ENCODE results near the gene ADAM29. TPM values are rescaled to one million over a fixed set of nuclear protein-coding genes. Genes with fewer than 3 reads are reported as not detected.
"Not testable (repeated sequence)": the region's sequence is repeated elsewhere in the genome, so short reads cannot be mapped to it uniquely, and the experiment has no call there.

The ADAM29 gene
- total and polyA plus RNA-seq, 9 of the 15 experiments (the other 6 are each of a cell fraction or from before 2014, with no cell fraction given), result not detected

GRCh38 chr4:174983128-174983750 is 65.1 kb downstream of the ADAM29 start:
- no peak overlapping the region for H3K4me3 ChIP-seq
- no peaks in the 10 kb centered on the region for H3K79me2 ChIP-seq (ENCODE audit: control insufficient read depth, insufficient read depth, low read length)
- no peaks in the 10 kb centered on the region for H3K9me3 ChIP-seq (replicated peaks; ENCODE audit: control insufficient read depth, insufficient read depth, low read depth, low read length)
- BruUV-seq (replicated peaks), result no TSS peak
- H3K27ac ChIP-seq (ENCODE audit: extremely low read depth, low read depth, low read length), result no peak overlapping the region
- no peaks in the 10 kb centered on the region for H4K20me1 ChIP-seq (replicated peaks; ENCODE audit: control insufficient read depth, insufficient read depth, low read length)
- H3K9ac ChIP-seq (ENCODE audit: insufficient read depth in 1 of 2, low read depth in 2 of 2, low read length in 2 of 2), result no peak overlapping the region
- no peak overlapping the region for H3K4me2 ChIP-seq (ENCODE audit: insufficient read depth, low read length)
- DNase-seq (ENCODE audit: extremely low read depth in 1 of 4, low spot score in 3 of 4), result no peak
- FAIRE-seq, result no peak
- H3K36me3 ChIP-seq (ENCODE audit: control insufficient read depth, insufficient read depth, low read length), result no peaks in the 10 kb centered on the region
- H3K27me3 ChIP-seq (ENCODE audit: control insufficient read depth in 2 of 2, insufficient read depth in 2 of 2, low read length in 2 of 2), result no peaks in the 10 kb centered on the region
- H3K4me1 ChIP-seq (replicated peaks in 1 of 2; ENCODE audit: control insufficient read depth in 2 of 2, insufficient read depth in 2 of 2, low read length in 2 of 2), result no peaks in the 10 kb centered on the region
- no peak overlapping the region for H2AFZ ChIP-seq (ENCODE audit: low read depth, low read length)
- intact Hi-C loops (cut with micrococcal nuclease), result no loop called here
- 0% methylated on average over 5 of the region's 6 CpGs for WGBS (ENCODE audit: insufficient coverage, low coverage, missing lambda C conversion rate)
- in situ Hi-C loops (cut with MboI), result no loop called here
- ChIA-PET POLR2A (no interaction called here), CTCF (ENCODE audit: low intra/inter-chr PET ratio) (no interaction called here)
- no peak for ATAC-seq
- no peak for TF ChIP-seq CBFA2T2 (conservative IDR thresholded peaks at IDR 0.05)
- TF ChIP-seq GATA2 (CRISPR knock-in tag; IDR thresholded peaks at IDR 0.05), result no peak
- no peak for TF ChIP-seq MTA2 (IDR thresholded peaks at IDR 0.05; ENCODE audit: low read depth)
- TF ChIP-seq, protein P1, sequence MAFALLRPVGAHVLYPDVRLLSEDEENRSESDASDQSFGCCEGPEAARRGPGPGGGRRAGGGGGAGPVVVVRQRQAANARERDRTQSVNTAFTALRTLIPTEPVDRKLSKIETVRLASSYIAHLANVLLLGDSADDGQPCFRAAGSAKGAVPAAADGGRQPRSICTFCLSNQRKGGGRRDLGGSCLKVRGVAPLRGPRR (CRISPR knock-in tag; IDR thresholded peaks at IDR 0.05), result no peak
- no peak for TF ChIP-seq BHLHE40 (IDR thresholded peaks at IDR 0.05; ENCODE audit: low read length)
- TF ChIP-seq TSC22D4 (tag; IDR thresholded peaks at IDR 0.05), result no peak
- TF ChIP-seq SRSF7 (optimal IDR thresholded peaks at IDR 0.05; ENCODE audit: low read depth, low read length), result no peak
- no peak for TF ChIP-seq GABPB2 (CRISPR knock-in tag; conservative IDR thresholded peaks at IDR 0.05)
- no peak for TF ChIP-seq BRF1 (IDR thresholded peaks at IDR 0.05; ENCODE audit: borderline replicate concordance, extremely low read depth, insufficient read length)
- no peak for TF ChIP-seq SMARCA5 (IDR thresholded peaks at IDR 0.05)
- no peak for TF ChIP-seq ZNF354B (CRISPR knock-in tag; IDR thresholded peaks at IDR 0.05)
- no peak for TF ChIP-seq STAG1 (CRISPR knock-in tag; IDR thresholded peaks at IDR 0.05; ENCODE audit: borderline replicate concordance)
- TF ChIP-seq PML (IDR thresholded peaks at IDR 0.05; ENCODE audit: low read length), result no peak
- TF ChIP-seq PKNOX1 (IDR thresholded peaks at IDR 0.05), result no peak
- TF ChIP-seq SRSF9 (IDR thresholded peaks at IDR 0.05; ENCODE audit: borderline replicate concordance, low read depth, low read length), result no peak
- TF ChIP-seq SMC3 (conservative IDR thresholded peaks at IDR 0.05; ENCODE audit: insufficient read depth, low read depth, low read length), result no peak
- no peaks in the 10 kb centered on the region for H3K9me1 ChIP-seq (ENCODE audit: control insufficient read depth, insufficient read depth, low read length)

DNA sequence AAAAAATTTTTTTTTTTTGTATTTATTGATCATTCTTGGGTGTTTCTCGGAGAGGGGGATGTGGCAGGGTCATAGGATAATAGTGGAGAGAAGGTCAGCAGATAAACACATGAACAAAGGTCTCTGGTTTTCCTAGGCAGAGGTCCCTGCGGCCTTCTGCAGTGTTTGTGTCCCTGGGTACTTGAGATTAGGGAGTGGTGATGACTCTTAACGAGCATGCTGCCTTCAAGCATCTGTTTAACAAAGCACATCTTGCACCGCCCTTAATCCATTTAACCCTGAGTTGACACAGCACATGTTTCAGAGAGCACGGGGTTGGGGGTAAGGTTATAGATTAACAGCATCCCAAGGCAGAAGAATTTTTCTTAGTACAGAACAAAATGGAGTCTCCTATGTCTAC is 65.7 kb downstream of the ADAM29 start:
- H3K36me3 ChIP-seq (ENCODE audit: control insufficient read depth, insufficient read depth, low read length); ATAC-seq; FAIRE-seq; H3K4me3 ChIP-seq; DNase-seq (ENCODE audit: extremely low read depth in 1 of 4, low spot score in 3 of 4); H4K20me1 ChIP-seq (replicated peaks; ENCODE audit: control insufficient read depth, insufficient read depth, low read length); BruUV-seq (replicated peaks); H3K9me1 ChIP-seq (ENCODE audit: control insufficient read depth, insufficient read depth, low read length); H2AFZ ChIP-seq (ENCODE audit: low read depth, low read length); POLR2A ChIA-PET; H3K79me2 ChIP-seq (ENCODE audit: control insufficient read depth, insufficient read depth, low read length); intact Hi-C loops (cut with micrococcal nuclease); H3K4me2 ChIP-seq (ENCODE audit: insufficient read depth, low read length); H3K9ac ChIP-seq (ENCODE audit: insufficient read depth in 1 of 2, low read depth in 2 of 2, low read length in 2 of 2); CTCF ChIA-PET (ENCODE audit: low intra/inter-chr PET ratio); in situ Hi-C loops (cut with MboI); H3K4me1 ChIP-seq (replicated peaks in 1 of 2; ENCODE audit: control insufficient read depth in 2 of 2, insufficient read depth in 2 of 2, low read length in 2 of 2); H3K9me3 ChIP-seq (replicated peaks; ENCODE audit: control insufficient read depth, insufficient read depth, low read depth, low read length); H3K27me3 ChIP-seq (ENCODE audit: control insufficient read depth in 2 of 2, insufficient read depth in 2 of 2, low read length in 2 of 2); H3K27ac ChIP-seq (ENCODE audit: extremely low read depth, low read depth, low read length): not testable (repeated sequence)
- WGBS (ENCODE audit: insufficient coverage, low coverage, missing lambda C conversion rate), result 0% methylated on average over 1 of the region's 5 CpGs
